ENCODE measurements around the gene PARD3B.
A peak's percentile ranks its signal among the peaks of the same experiment; 100 is the strongest.

The PARD3B gene

GRCh38 chr2:205661281-205661680 is 1116.0 kb downstream of the PARD3B start:
- TF ChIP-seq POLR2A (IDR thresholded peaks at IDR 0.05; ENCODE audit: extremely low read depth, insufficient read length) (no peak), MAX (IDR thresholded peaks at IDR 0.05; ENCODE audit: low read depth, low read length) (no peak), CTCF (IDR thresholded peaks at IDR 0.05; ENCODE audit: low read depth, low read length) (no peak), MYC (IDR thresholded peaks at IDR 0.05; ENCODE audit: low read depth, low read length) (no peak)
- DNase-seq (ENCODE audit: low read depth): no peak
- H3K4me3 ChIP-seq (ENCODE audit: low read depth, low read length): no peak overlapping the region

- H3K4me3 ChIP-seq (ENCODE audit: low read depth, low read length): no peak overlapping the region
- DNase-seq (ENCODE audit: low read depth): peak; percentile 38
- TF ChIP-seq POLR2A (IDR thresholded peaks at IDR 0.05; ENCODE audit: extremely low read depth, insufficient read length) (no peak), MYC (IDR thresholded peaks at IDR 0.05; ENCODE audit: low read depth, low read length) (no peak), CTCF (IDR thresholded peaks at IDR 0.05; ENCODE audit: low read depth, low read length) (no peak), MAX (IDR thresholded peaks at IDR 0.05; ENCODE audit: low read depth, low read length) (no peak)
These were observed 1117.1 kb downstream of the PARD3B start for GRCh38 chr2:205662206-205662965.

- DNase-seq (ENCODE audit: low read depth): no peak
- TF ChIP-seq CTCF (IDR thresholded peaks at IDR 0.05; ENCODE audit: low read depth, low read length) (no peak), POLR2A (IDR thresholded peaks at IDR 0.05; ENCODE audit: extremely low read depth, insufficient read length) (no peak), MAX (IDR thresholded peaks at IDR 0.05; ENCODE audit: low read depth, low read length) (no peak), MYC (IDR thresholded peaks at IDR 0.05; ENCODE audit: low read depth, low read length) (no peak)
- no peak overlapping the region for H3K4me3 ChIP-seq (ENCODE audit: low read depth, low read length)
These were observed 1120.5 kb downstream of the PARD3B start for GRCh38 chr2:205665791-205666190.
